Activated naive CD4-positive, alpha-beta T cell treated with anti-CD3 and anti-CD28 coated beads, Interleukin-2, amount 50 U/mL, for 72 hours (primary cell): ENCODE data around the gene CUTA. TPM values are rescaled to one million over a fixed set of nuclear protein-coding genes. Genes with fewer than 3 reads are reported as not detected.
A peak's percentile ranks its signal among the peaks of the same experiment; 100 is the strongest.
"Not testable (repeated sequence)": the region's sequence is repeated elsewhere in the genome, so short reads cannot be mapped to it uniquely, and the experiment has no call there.

ENCODE experiments used
- ATAC-seq, 2 donors: fragments of 150-1000 bp; cut with Tn5 transposase; 2 replicates each; pipeline ENCODE4 v1.10.0; 2021; ENCODE audit warnings: mild to moderate bottlenecking in 2 of 2, moderate library complexity in 2 of 2
- DNase-seq, 2 donors: peaks; one replicate each; pipeline ENCODE4 v3.0.0; 2021 to 2022; ENCODE audit warnings: low spot score in 2 of 2
- H3K27ac Mint-ChIP-seq, 2 donors: one replicate each; pipeline ENCODE4 v1.8.0; 2022; ENCODE audit warnings: mild to moderate bottlenecking in 2 of 2, mixed read lengths in 2 of 2
- H3K36me3 Mint-ChIP-seq, 2 donors: one replicate each; pipeline ENCODE4 v1.8.0; 2022; ENCODE audit warnings: mixed read lengths in 2 of 2
- H3K9me3 Mint-ChIP-seq, 2 donors: one replicate each; pipeline ENCODE4 v1.8.0; 2022; ENCODE audit warnings: mixed read lengths in 2 of 2
- total RNA-seq, 2 donors: library from RNA; stranded (reverse); gene quantifications; one replicate each; pipeline ENCODE4 v1.2.3, GENCODE V29; 2022

CUTA gene
- total RNA-seq, 2 donors from 2014 or later, result 186 to 334 TPM

DNA sequence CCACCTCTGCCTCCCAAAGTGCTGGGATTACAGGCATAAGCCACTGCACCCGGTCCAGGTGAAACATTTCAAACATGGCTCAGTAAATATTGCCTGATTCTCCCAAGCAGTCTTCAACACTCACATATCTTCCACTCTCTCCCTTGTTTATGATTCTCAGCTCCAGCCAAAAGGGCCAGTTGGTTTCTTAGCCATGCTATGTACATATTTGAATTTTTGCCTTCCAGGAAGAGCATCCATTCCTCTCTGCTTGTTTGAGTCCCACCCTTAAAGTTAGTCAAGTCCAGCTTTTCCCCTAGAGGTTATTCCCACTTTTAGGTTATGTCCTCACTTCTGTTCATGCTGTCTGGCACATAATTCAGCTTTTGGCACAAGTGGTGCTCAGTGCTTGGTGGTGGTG lies 20.4 kb downstream of the CUTA start:
- DNase-seq, result no peak
- H3K27ac Mint-ChIP-seq, result no peak overlapping the region
- H3K9me3 Mint-ChIP-seq, result no peaks in the 10 kb centered on the region
- H3K36me3 Mint-ChIP-seq, result peaks cover 27 to 40% of the 10 kb centered on the region in 2 donors
- no peak for ATAC-seq

DNA sequence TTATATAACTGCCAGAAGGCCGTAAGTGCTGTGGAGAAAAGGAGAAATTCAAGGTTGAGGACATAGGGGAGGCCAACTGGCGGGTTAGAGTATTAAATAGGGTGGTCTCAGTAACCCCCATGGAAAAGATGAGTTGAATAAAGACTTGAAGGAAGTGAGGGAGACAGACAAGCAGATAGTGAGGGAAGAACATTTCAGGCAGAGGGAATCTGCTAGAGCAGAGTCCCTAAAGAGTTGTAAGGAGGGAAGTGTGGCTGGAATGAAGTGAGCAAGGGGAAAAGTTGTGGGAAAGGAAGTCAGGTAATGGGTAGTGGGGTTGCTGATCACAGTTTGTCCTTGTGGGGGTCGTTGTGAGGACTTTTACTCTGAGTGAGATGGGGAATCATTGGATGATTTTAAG lies 24.9 kb downstream of the CUTA start:
- Mint-ChIP-seq H3K36me3 (peaks cover 26 to 35% of the 10 kb centered on the region in 2 donors), H3K9me3 (no peaks in the 10 kb centered on the region), H3K27ac (peak overlapping the region; percentile 95 to 99)
- no peak for ATAC-seq
- DNase-seq, result no peak

DNA sequence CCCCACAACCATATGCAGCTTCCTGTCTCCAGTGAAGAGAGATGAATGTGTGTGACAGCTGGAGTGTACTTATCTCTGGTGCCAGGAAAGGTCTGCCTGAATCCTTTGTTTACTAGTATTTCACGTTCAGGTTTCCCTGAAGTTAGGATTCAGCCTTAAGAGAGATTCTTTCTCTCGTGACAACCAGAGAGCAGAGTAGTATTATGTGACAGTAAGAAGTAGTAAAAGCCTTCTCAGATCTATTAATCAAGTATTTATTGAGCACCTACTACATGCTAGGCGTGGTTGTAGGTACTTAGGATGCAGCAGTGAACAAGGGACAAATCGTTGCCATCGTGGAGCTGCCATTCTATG lies 25.3 kb downstream of the CUTA start:
- peaks cover 22 to 30% of the 10 kb centered on the region in 2 donors for H3K36me3 Mint-ChIP-seq
- peak overlapping the region; percentile 95 to 99 for H3K27ac Mint-ChIP-seq
- ATAC-seq, result no peak
- DNase-seq, result no peak
- no peaks in the 10 kb centered on the region for H3K9me3 Mint-ChIP-seq

- Mint-ChIP-seq H3K36me3 (peaks cover 19 to 27% of the 10 kb centered on the region in 2 donors), H3K9me3 (no peaks in the 10 kb centered on the region), H3K27ac (peak overlapping the region; percentile 95 to 99)
- DNase-seq, result peak in 1 of 2 donors; percentile 74
- peak; percentile 62 to 75 for ATAC-seq
These were observed 25.8 kb downstream of the CUTA start for GRCh38 chr6:33391922-33392594.

DNA sequence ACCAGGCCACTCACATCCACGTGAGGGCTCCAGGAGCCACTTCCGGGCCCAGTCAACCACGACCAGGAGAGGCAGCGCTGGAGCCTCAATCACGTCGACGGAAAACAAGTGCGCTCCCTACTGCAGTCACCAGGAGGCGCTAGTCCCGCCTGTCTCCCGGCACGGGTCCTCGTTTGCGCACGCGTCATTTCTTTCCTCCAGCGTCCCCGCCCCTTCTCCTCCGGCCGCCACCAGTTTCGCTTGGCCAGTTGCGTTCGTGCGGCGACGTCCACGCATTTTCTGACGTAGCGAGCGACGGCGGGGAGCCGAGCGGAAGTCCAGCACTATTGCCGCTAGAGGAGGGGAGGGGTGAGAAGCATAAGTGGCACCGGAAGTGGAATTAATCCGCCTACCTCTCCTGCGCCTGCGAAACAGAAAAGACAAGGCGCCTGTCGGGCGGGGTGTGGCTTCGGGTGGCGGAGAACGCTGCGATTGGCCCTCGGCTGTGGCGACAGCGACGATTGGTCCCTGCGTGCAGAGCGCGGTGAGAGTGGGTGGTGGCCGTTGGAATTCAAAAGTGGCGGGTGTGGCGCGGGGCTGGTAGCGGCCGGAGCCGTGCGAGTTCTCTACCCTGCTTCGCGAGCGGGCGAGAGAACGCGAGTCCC lies 26.5 kb downstream of the CUTA start, which contains the start of gene KIFC1:
TSS of gene KIFC1 (plus strand) at position 546 of the 644 bp plus-strand sequence. CDS start 163 bp downstream, outside the sequence.
- peaks cover 19 to 27% of the 10 kb centered on the region in 2 donors for H3K36me3 Mint-ChIP-seq
- ATAC-seq (peak; percentile 87 to 92), DNase-seq (peak; percentile 99 to 100)
- no peaks in the 10 kb centered on the region for H3K9me3 Mint-ChIP-seq
- H3K27ac Mint-ChIP-seq, result peak within 1 kb of the TSS; percentile 95 to 99

GRCh38 chr6:33390767-33391277 lies 27.1 kb downstream of the CUTA start:
- DNase-seq, result no peak
- Mint-ChIP-seq H3K9me3 (no peaks in the 10 kb centered on the region), H3K36me3 (peaks cover 19 to 22% of the 10 kb centered on the region in 2 donors), H3K27ac (peak overlapping the region; percentile 95 to 99)
- no peak for ATAC-seq

DNA sequence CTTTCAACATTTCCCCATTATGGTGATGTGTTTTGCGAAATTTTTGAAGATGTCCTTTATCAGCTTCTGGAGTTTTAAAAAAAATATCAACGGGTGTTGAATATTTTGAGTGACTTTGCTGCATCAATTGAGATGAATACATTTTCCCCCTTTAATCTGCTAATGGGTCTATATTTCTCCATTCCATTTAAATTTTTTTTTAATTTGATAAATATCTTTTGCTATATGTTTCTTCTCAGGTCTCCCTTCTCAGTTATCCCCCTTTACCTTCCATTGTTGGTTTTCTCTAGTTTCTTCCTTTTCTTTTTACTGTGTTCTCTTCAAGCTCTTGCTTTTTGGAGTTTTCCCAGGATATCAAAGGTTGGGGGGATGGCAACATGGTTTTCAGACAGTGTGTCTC lies 27.7 kb downstream of the CUTA start:
- Mint-ChIP-seq H3K9me3 (no peaks in the 10 kb centered on the region), H3K27ac (peak overlapping the region; percentile 95 to 99), H3K36me3 (peaks cover 19 to 20% of the 10 kb centered on the region in 2 donors)
- DNase-seq (no peak), ATAC-seq (no peak)

DNA sequence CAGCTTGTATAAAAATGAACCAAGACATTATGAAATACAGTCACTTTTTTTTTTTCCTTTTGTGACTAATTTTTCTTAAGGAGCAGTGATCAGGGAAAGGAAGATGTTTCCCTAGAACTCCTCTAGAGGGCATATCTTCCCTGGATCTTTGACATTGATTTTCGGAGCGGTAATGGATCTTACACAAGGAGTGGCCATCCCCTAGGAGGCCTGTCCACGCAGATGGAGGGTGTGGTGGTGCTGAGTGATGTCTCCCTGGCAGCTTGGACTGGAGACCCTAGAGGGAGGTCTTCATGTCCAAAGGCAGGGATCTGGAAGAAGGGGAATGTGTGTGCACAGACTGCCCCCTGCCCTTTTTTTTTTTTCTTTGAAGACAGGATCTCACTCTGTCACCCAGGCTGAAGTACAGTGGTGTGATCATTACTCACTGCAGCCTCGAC lies 33.3 kb downstream of the CUTA start:
- no peak for DNase-seq
- Mint-ChIP-seq H3K9me3 (no peaks in the 10 kb centered on the region), H3K27ac (no peak overlapping the region), H3K36me3 (no peaks in the 10 kb centered on the region)
- no peak for ATAC-seq

DNA sequence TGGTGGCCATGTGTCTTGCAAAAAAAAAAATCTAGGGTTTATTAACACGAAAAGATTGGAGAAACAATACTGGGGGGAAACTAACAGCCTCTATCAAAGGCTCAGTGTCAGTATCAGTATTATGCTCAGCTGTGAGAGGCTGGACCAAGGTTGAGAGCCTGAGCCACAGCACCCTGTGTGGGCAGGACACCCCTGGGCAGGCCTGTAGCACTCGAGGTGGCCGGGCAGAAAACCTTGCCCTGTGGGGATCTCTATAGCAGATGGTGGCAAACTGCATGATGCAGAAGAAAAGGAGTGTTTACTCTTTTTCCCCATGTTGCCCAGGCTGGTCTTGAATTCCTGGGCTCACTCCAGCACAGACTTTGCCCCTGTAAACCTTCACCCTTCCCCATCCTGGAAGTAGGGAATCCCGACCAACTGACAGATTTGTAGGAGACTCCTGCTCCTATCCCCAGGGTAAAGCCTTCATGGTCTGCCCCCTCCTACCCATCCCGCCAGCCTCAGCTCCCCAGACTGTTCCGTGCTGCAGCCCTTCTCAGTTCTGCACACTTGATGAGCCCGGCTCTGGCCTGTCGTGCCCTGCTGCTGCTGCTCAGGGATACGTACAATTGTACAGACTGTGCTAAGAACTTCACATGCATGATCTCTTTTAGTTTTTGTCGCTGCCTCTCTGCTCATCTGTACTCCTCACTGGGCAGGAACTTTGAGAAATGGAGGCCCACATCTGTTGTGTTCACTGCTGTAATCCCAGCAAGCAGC lies 34.3 kb downstream of the CUTA start:
- no peaks in the 10 kb centered on the region for H3K9me3 Mint-ChIP-seq
- DNase-seq (no peak), ATAC-seq (no peak)
- H3K36me3 Mint-ChIP-seq, result no peaks in the 10 kb centered on the region
- no peak overlapping the region for H3K27ac Mint-ChIP-seq

GRCh38 chr6:33380272-33380981 lies 37.5 kb downstream of the CUTA start:
- H3K27ac Mint-ChIP-seq, result no peak overlapping the region
- ATAC-seq (no peak), DNase-seq (no peak)
- H3K9me3 Mint-ChIP-seq, result no peaks in the 10 kb centered on the region
- no peaks in the 10 kb centered on the region for H3K36me3 Mint-ChIP-seq

DNA sequence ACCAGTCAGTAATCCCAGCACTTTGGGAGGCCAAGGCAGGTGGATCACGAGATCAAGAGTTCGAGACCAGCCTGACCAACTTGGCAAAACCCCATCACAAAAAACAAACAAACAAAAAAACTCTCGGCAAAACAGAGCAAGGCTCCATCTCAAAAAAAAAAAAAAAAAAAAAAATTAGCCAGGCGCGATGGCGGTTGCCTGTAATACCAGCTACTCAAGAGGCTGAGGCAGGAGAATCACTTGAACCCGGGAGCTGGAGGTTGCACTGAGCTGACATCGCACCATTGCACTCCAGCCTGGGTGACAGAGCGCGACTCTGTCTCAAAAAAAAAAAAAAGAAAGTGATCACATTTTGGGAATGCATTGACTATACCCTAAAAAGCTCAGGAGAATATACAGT lies 38.7 kb downstream of the CUTA start:
- ATAC-seq, H3K36me3 Mint-ChIP-seq, DNase-seq, H3K9me3 Mint-ChIP-seq, H3K27ac Mint-ChIP-seq: not testable (repeated sequence)

GRCh38 chr6:33377171-33377570 lies 40.7 kb downstream of the CUTA start:
- no peaks in the 10 kb centered on the region for H3K36me3 Mint-ChIP-seq
- no peak for DNase-seq
- H3K9me3 Mint-ChIP-seq, result no peaks in the 10 kb centered on the region
- ATAC-seq, result no peak
- no peak overlapping the region for H3K27ac Mint-ChIP-seq

- ATAC-seq (no peak), DNase-seq (no peak)
- Mint-ChIP-seq H3K36me3 (no peaks in the 10 kb centered on the region), H3K27ac (no peak overlapping the region), H3K9me3 (no peaks in the 10 kb centered on the region)
These were observed 42.7 kb downstream of the CUTA start for GRCh38 chr6:33375143-33375671.

DNA sequence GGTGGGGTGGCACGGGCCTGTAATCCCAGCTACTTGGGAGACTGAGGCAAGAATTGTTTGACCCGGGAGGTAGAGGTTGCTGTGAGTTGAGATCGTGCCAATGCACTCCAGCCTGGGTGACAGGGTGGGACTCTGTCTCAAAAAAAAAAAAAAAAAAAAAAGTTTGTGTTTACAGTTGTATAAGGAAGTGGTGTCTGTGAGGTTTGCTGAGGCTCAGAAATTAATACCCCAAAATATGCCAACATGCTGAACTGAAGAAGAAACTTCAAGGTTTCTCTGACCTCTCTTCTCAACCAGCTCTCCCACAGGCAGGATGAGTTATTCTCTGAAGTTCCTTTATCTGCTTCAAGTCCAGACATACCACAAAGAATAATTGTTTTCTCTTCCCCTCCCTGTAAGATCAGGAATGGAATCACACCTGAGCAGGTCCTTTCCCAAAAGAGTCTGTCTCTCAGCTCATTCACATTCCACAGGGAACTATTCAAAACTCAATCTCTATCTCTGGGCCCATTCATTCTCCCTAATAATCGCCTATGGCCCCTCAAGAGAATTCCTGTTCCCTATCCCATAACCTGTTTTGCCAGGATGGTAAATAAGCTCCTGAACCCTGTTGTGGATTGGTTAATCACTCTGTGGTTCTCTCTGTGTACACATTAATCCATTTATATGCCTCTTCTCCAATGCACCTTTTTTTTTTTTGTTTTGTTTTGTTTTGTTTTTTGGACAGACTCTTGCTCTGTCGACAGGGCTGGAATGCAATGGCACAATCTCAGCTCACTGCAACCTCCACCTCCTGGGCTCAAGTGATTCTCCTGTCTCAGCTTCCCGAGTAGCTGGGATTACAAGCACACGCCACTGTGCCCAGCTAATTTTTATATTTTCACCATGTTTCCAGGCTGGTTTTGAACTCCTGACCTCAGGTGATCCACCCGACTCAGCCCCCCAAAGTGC lies 43.7 kb downstream of the CUTA start:
- H3K27ac Mint-ChIP-seq, result peak overlapping the region in 1 of 2 donors; percentile 47

GRCh38 chr6:33372526-33373123 lies 45.3 kb downstream of the CUTA start:
- no peaks in the 10 kb centered on the region for H3K9me3 Mint-ChIP-seq
- no peak for ATAC-seq
- H3K27ac Mint-ChIP-seq, result no peak overlapping the region
- no peaks in the 10 kb centered on the region for H3K36me3 Mint-ChIP-seq
- DNase-seq, result no peak

More for the DNA sequence above, 43.7 kb downstream of the CUTA start:
- no peak for ATAC-seq
- Mint-ChIP-seq H3K9me3 (no peaks in the 10 kb centered on the region), H3K36me3 (no peaks in the 10 kb centered on the region)
- DNase-seq, result no peak
